ENCODE data around the gene NOS1AP. TPM values are rescaled to one million over a fixed set of nuclear protein-coding genes. Genes with fewer than 3 reads are reported as not detected.

The NOS1AP gene
- polyA plus RNA-seq (2013, experiment 1 of 2), result 5.1 TPM
- polyA plus RNA-seq (2013, experiment 2 of 2), result 6.4 TPM

- under 1% methylated on average over 95 of the region's 95 CpGs for WGBS
- Histone ChIP-seq H3K9me3 (ENCODE audit: insufficient read depth, low read depth, low read length) (no peaks in the 10 kb centered on the region), H3K4me1 (ENCODE audit: insufficient read depth, low read length) (peaks cover 40% of the 10 kb centered on the region), H3K36me3 (ENCODE audit: insufficient read depth, low read length) (no peaks in the 10 kb centered on the region), H3K27me3 (ENCODE audit: insufficient read depth, low read length) (peaks cover 8% of the 10 kb centered on the region), H3K4me3 (ENCODE audit: low read length) (peak within 1 kb of the TSS; percentile 89), H3K9ac (ENCODE audit: low read depth, low read length) (peak within 1 kb of the TSS; percentile 71), H3K27ac (ENCODE audit: low read depth, low read length) (peak within 1 kb of the TSS; percentile 47; the same call in 1 of the 2 replicates)
These were observed at the start of gene NOS1AP for GRCh38 chr1:162069334-162070093. Gene NOS1AP, plus strand, starts transcription at chr1:162069691. Its CDS starts 487 bp downstream, at chr1:162070178.

GRCh38 chr1:162020150-162020549 lies 49.3 kb upstream of the NOS1AP start:
- H3K27ac ChIP-seq (ENCODE audit: low read depth, low read length), result no peak overlapping the region
- no peak overlapping the region for H3K4me3 ChIP-seq (ENCODE audit: low read length)
- WGBS, result 89% methylated on average over 2 of the region's 2 CpGs
- H3K9ac ChIP-seq (ENCODE audit: low read depth, low read length), result no peak overlapping the region
- H3K36me3 ChIP-seq (ENCODE audit: insufficient read depth, low read length), result no peaks in the 10 kb centered on the region
- H3K27me3 ChIP-seq (ENCODE audit: insufficient read depth, low read length), result peaks cover 28% of the 10 kb centered on the region
- H3K9me3 ChIP-seq (ENCODE audit: insufficient read depth, low read depth, low read length), result no peaks in the 10 kb centered on the region
- H3K4me1 ChIP-seq (ENCODE audit: insufficient read depth, low read length), result peaks cover 17% of the 10 kb centered on the region

- H3K4me1 ChIP-seq (ENCODE audit: insufficient read depth, low read length), result peaks cover 17% of the 10 kb centered on the region
- WGBS, result 77% methylated on average over 4 of the region's 4 CpGs
- no peak overlapping the region for H3K9ac ChIP-seq (ENCODE audit: low read depth, low read length)
- H3K9me3 ChIP-seq (ENCODE audit: insufficient read depth, low read depth, low read length), result no peaks in the 10 kb centered on the region
- no peak overlapping the region for H3K27ac ChIP-seq (ENCODE audit: low read depth, low read length)
- H3K36me3 ChIP-seq (ENCODE audit: insufficient read depth, low read length), result no peaks in the 10 kb centered on the region
- no peak overlapping the region for H3K4me3 ChIP-seq (ENCODE audit: low read length)
- H3K27me3 ChIP-seq (ENCODE audit: insufficient read depth, low read length), result peaks cover 38% of the 10 kb centered on the region
These were observed 48.4 kb upstream of the NOS1AP start for GRCh38 chr1:162021124-162021523.

GRCh38 chr1:162022626-162023025 lies 46.9 kb upstream of the NOS1AP start:
- Histone ChIP-seq H3K36me3 (ENCODE audit: insufficient read depth, low read length) (no peaks in the 10 kb centered on the region), H3K9me3 (ENCODE audit: insufficient read depth, low read depth, low read length) (no peaks in the 10 kb centered on the region), H3K27ac (ENCODE audit: low read depth, low read length) (no peak overlapping the region), H3K27me3 (ENCODE audit: insufficient read depth, low read length) (peaks cover 50% of the 10 kb centered on the region), H3K9ac (ENCODE audit: low read depth, low read length) (no peak overlapping the region), H3K4me1 (ENCODE audit: insufficient read depth, low read length) (peaks cover 17% of the 10 kb centered on the region), H3K4me3 (ENCODE audit: low read length) (no peak overlapping the region)
- 92% methylated on average over 9 of the region's 9 CpGs for WGBS

- H3K9ac ChIP-seq (ENCODE audit: low read depth, low read length), result peak overlapping the region; percentile 55
- H3K4me3 ChIP-seq (ENCODE audit: low read length), result peak overlapping the region; percentile 75
- H3K36me3 ChIP-seq (ENCODE audit: insufficient read depth, low read length), result no peaks in the 10 kb centered on the region
- H3K4me1 ChIP-seq (ENCODE audit: insufficient read depth, low read length), result peaks cover 17% of the 10 kb centered on the region
- 39% methylated on average over 20 of the region's 20 CpGs for WGBS
- no peaks in the 10 kb centered on the region for H3K9me3 ChIP-seq (ENCODE audit: insufficient read depth, low read depth, low read length)
- peaks cover 50% of the 10 kb centered on the region for H3K27me3 ChIP-seq (ENCODE audit: insufficient read depth, low read length)
- no peak overlapping the region for H3K27ac ChIP-seq (ENCODE audit: low read depth, low read length)
These were observed 46.3 kb upstream of the NOS1AP start for GRCh38 chr1:162023181-162023546.

- H3K4me3 ChIP-seq (ENCODE audit: low read length), result peak within 1 kb of the TSS; percentile 75
- H3K4me1 ChIP-seq (ENCODE audit: insufficient read depth, low read length), result peaks cover 17% of the 10 kb centered on the region
- H3K36me3 ChIP-seq (ENCODE audit: insufficient read depth, low read length), result no peaks in the 10 kb centered on the region
- H3K9ac ChIP-seq (ENCODE audit: low read depth, low read length), result peak within 1 kb of the TSS; percentile 55
- 1% methylated on average over 85 of the region's 85 CpGs for WGBS
- no peak within 1 kb of the TSS for H3K27ac ChIP-seq (ENCODE audit: low read depth, low read length)
- no peaks in the 10 kb centered on the region for H3K9me3 ChIP-seq (ENCODE audit: insufficient read depth, low read depth, low read length)
- peaks cover 54% of the 10 kb centered on the region for H3K27me3 ChIP-seq (ENCODE audit: insufficient read depth, low read length)
These were observed 45.7 kb upstream of the NOS1AP start, which contains the start of gene OLFML2B for GRCh38 chr1:162023547-162024501. Gene OLFML2B, minus strand, starts transcription at chr1:162023869. Its CDS starts 439 bp downstream, at chr1:162023430.

GRCh38 chr1:162025541-162025940 lies 44.0 kb upstream of the NOS1AP start:
- Histone ChIP-seq H3K36me3 (ENCODE audit: insufficient read depth, low read length) (no peaks in the 10 kb centered on the region), H3K4me3 (ENCODE audit: low read length) (no peak overlapping the region), H3K27me3 (ENCODE audit: insufficient read depth, low read length) (peaks cover 56% of the 10 kb centered on the region), H3K9ac (ENCODE audit: low read depth, low read length) (no peak overlapping the region), H3K4me1 (ENCODE audit: insufficient read depth, low read length) (peaks cover 17% of the 10 kb centered on the region), H3K9me3 (ENCODE audit: insufficient read depth, low read depth, low read length) (no peaks in the 10 kb centered on the region), H3K27ac (ENCODE audit: low read depth, low read length) (no peak overlapping the region)
- WGBS, result 95% methylated on average over 2 of the region's 2 CpGs

DNA sequence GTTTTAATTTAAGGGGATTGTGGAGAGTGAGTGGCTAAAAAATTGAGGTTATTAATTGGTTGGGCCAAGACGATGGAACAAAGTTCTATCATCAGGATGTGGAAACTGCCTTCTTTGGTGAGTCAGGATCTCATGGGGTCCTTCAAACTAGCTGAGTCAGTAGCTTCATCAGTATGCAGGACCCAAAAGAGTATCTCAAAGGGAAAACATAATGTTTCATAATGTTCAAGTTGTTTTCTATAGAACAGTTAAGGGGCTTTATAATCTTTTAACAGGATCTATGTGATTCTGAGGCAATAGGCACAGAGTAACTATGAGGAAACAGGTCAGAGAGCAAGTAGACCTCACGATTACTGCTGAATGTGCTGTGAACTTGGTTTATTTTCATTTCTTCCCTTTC lies 42.6 kb upstream of the NOS1AP start:
- peaks cover 5% of the 10 kb centered on the region for H3K4me1 ChIP-seq (ENCODE audit: insufficient read depth, low read length)

DNA sequence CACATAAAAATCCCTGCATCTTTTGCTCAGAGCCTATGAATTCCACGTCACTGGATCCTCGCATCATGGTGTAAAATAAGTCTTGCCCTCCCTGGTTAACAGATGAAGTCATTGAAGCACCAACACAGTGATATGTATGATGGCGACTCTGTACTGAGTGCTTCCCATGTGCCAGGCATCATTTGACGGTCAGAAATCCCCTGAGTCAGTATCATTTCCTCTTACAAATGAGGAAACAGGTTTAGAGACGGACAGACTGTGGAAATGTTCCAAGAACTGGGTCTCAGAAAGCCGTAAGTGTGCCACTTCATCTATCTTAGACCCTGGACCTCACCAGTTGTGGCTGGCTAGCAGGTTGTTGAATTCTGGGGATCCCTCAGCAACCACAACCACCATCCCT lies 40.8 kb upstream of the NOS1AP start:
- Histone ChIP-seq H3K4me1 (ENCODE audit: insufficient read depth, low read length) (peaks cover 4% of the 10 kb centered on the region; the same call in 1 of the 2 replicates), H3K9ac (ENCODE audit: low read depth, low read length) (no peak overlapping the region), H3K9me3 (ENCODE audit: insufficient read depth, low read depth, low read length) (no peaks in the 10 kb centered on the region), H3K27me3 (ENCODE audit: insufficient read depth, low read length) (peaks cover 42% of the 10 kb centered on the region), H3K4me3 (ENCODE audit: low read length) (no peak overlapping the region), H3K27ac (ENCODE audit: low read depth, low read length) (no peak overlapping the region), H3K36me3 (ENCODE audit: insufficient read depth, low read length) (no peaks in the 10 kb centered on the region)
- 92% methylated on average over 6 of the region's 6 CpGs for WGBS

More for the DNA sequence above, 42.6 kb upstream of the NOS1AP start:
- Histone ChIP-seq H3K9ac (ENCODE audit: low read depth, low read length) (no peak overlapping the region), H3K27me3 (ENCODE audit: insufficient read depth, low read length) (peaks cover 56% of the 10 kb centered on the region), H3K36me3 (ENCODE audit: insufficient read depth, low read length) (no peaks in the 10 kb centered on the region), H3K27ac (ENCODE audit: low read depth, low read length) (no peak overlapping the region), H3K9me3 (ENCODE audit: insufficient read depth, low read depth, low read length) (no peaks in the 10 kb centered on the region), H3K4me3 (ENCODE audit: low read length) (no peak overlapping the region)
- WGBS, result 89% methylated on average over 2 of the region's 2 CpGs

- Histone ChIP-seq H3K9me3 (ENCODE audit: insufficient read depth, low read depth, low read length) (no peaks in the 10 kb centered on the region), H3K9ac (ENCODE audit: low read depth, low read length) (no peak overlapping the region), H3K27ac (ENCODE audit: low read depth, low read length) (no peak overlapping the region), H3K36me3 (ENCODE audit: insufficient read depth, low read length) (no peaks in the 10 kb centered on the region), H3K4me3 (ENCODE audit: low read length) (no peak overlapping the region), H3K4me1 (ENCODE audit: insufficient read depth, low read length) (peaks cover 4% of the 10 kb centered on the region; the same call in 1 of the 2 replicates), H3K27me3 (ENCODE audit: insufficient read depth, low read length) (peaks cover 38% of the 10 kb centered on the region)
- WGBS, result 93% methylated on average over 4 of the region's 4 CpGs
These were observed 40.3 kb upstream of the NOS1AP start for GRCh38 chr1:162029157-162029556.

DNA sequence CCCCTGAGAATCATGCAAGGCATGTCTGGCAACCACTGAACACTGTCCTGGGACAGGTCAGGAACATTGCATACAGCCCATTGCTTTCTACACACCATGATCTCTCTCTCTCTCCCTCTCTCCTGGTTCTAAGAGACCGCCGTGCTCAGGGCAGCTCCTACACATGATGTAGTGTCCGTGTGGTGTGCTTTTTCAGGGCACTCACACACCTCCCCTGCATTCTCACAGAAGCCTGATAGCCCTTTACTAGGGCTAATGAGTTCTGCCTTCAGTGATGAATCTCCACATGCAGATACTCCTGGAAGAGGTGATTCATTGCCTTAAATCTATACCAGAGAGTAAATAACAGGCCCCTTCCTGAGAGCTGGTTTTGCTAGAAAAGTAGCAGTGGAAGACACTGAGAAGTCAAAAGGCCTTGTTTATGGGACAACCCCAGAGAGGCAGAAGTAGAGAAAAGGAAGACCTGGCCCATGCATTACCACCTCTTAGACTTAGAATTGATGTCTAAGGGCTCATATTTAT lies 38.7 kb upstream of the NOS1AP start:
- H3K4me1 ChIP-seq (ENCODE audit: insufficient read depth, low read length), result no peaks in the 10 kb centered on the region
- H3K36me3 ChIP-seq (ENCODE audit: insufficient read depth, low read length), result no peaks in the 10 kb centered on the region
- no peak overlapping the region for H3K27ac ChIP-seq (ENCODE audit: low read depth, low read length)
- no peaks in the 10 kb centered on the region for H3K9me3 ChIP-seq (ENCODE audit: insufficient read depth, low read depth, low read length)
- H3K4me3 ChIP-seq (ENCODE audit: low read length), result no peak overlapping the region
- no peak overlapping the region for H3K9ac ChIP-seq (ENCODE audit: low read depth, low read length)
- H3K27me3 ChIP-seq (ENCODE audit: insufficient read depth, low read length), result peaks cover 21% of the 10 kb centered on the region
- 97% methylated on average over 3 of the region's 3 CpGs for WGBS

Measured in HUES64 (cell line).